ENCODE measurements around the gene KIF26B. TPM values are rescaled to one million over a fixed set of nuclear protein-coding genes. Genes with fewer than 3 reads are reported as not detected.

The KIF26B gene
- total RNA-seq, 3 donors from 2014 or later = 0.03 to 0.24 (median 0.10) TPM

DNA sequence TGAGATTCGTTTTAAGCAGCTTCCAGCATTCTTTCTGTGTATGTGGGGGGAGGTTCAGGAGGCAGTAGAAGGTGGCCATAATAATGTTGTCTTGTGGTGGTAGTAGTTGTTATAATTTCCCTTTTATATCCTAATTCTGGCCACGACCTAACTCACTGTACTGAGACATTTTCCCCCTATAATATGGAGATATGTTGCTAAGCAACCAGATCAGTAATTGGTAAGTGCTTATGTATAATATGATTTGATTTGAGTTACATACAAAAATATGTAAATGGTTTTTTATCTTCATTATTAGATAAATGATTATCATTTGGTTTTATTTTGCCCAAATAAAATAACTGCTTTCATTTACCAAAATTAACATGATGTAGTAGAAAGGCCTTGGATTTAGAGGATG is 376.2 kb downstream of the KIF26B start:
- Mint-ChIP-seq H3K4me3 (no peak overlapping the region), H3K4me1 (ENCODE audit: low read depth) (no peaks in the 10 kb centered on the region), H3K9me3 (no peaks in the 10 kb centered on the region), H3K36me3 (ENCODE audit: insufficient read depth) (no peaks in the 10 kb centered on the region), H3K27me3 (ENCODE audit: low read depth) (no peaks in the 10 kb centered on the region)
- DNase-seq (no peak), ATAC-seq (no peak)

DNA sequence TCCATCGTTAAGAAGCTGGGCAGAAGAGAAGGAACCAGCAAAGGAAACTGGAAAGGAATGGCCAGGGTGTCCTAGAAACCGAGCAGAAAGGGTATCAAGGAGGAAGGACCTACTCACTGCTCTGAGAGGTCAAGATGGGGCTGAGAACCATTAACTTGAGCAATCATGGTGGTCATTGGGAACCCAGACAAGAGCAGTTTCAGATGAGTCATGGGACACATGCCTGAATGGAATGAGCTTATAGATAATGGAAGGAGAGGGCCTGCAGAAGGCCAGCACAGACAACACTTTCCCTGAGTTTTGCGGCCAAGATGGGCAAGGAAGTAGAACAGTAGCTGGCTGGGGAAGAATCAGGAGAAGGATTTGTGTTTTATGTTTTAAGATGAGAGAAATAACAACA is 383.2 kb downstream of the KIF26B start:
- Mint-ChIP-seq H3K27me3 (ENCODE audit: low read depth) (peaks cover 11% of the 10 kb centered on the region), H3K4me3 (no peak overlapping the region), H3K9me3 (no peaks in the 10 kb centered on the region), H3K4me1 (ENCODE audit: low read depth) (no peaks in the 10 kb centered on the region), H3K36me3 (ENCODE audit: insufficient read depth) (no peaks in the 10 kb centered on the region)
- DNase-seq (no peak), ATAC-seq (no peak)

DNA sequence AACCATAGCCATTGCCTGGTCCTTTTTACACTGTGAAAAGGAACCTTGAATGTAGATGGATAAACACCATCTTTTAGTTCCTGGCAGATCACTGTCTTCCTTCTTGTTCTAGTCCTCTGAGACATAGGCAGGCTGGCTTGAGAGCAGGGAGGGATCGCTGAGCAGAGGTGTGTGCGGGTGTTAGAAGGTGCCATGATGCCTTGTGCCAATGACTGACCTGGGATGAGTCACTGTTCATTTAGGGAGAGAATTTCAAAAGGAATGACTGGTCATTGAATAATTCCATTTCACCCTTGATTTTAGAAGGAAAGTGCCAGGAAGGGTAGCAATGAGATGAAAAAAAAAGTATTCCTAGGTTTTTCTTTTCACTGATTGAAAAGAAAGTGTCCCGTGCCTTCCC is 383.9 kb downstream of the KIF26B start:
- no peak overlapping the region for H3K4me3 Mint-ChIP-seq
- ATAC-seq (no peak), DNase-seq (no peak)
- H3K4me1 Mint-ChIP-seq (ENCODE audit: low read depth) = no peaks in the 10 kb centered on the region
- H3K9me3 Mint-ChIP-seq = no peaks in the 10 kb centered on the region
- H3K36me3 Mint-ChIP-seq (ENCODE audit: insufficient read depth) = no peaks in the 10 kb centered on the region
- H3K27me3 Mint-ChIP-seq (ENCODE audit: low read depth) = peaks cover 11% of the 10 kb centered on the region

DNA sequence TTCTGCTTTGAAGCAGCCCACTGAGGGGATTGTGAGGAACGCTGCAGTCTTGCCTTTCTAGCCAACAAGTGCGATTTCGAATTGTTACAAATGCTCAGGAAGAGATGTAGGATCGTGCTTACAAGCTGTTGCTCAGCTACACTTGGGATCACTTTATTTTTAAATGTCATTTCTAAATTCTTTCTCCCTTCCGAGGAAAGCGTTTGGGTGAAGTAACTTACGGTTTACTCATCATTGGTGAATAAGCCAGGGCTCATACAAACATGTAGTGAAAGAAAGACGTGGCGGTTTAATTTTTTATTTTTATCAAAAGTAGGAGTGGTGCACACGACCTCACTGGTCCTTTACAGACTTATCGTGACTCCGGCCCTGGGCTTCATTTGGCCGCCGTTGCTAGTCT is 386.6 kb downstream of the KIF26B start:
- Mint-ChIP-seq H3K4me1 (ENCODE audit: low read depth) (no peaks in the 10 kb centered on the region), H3K27me3 (ENCODE audit: low read depth) (peaks cover 11% of the 10 kb centered on the region)

DNA sequence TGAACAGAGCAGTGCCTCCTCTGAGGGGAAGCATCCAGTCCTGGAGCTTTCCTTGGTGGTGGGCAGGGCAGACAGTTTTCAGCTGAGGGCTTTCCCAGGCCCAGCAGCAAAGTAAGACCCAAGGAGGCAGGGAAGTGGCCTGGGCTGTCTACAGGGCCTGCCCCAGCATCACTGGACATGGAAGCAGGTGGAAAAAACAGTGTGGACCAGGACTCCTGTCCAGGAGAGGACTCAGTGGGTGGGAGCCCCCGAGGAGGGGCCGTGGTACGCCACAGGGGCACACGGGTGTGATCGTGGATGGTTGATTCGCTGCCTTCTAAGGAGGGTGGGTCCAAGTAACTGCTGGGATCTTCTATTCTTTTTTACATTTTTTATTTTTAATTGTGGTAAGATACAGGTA is 387.6 kb downstream of the KIF26B start:
- DNase-seq (no peak), ATAC-seq (no peak)
- H3K36me3 Mint-ChIP-seq (ENCODE audit: insufficient read depth) = no peaks in the 10 kb centered on the region
- no peak overlapping the region for H3K4me3 Mint-ChIP-seq
- H3K27me3 Mint-ChIP-seq (ENCODE audit: low read depth) = peaks cover 11% of the 10 kb centered on the region
- no peaks in the 10 kb centered on the region for H3K4me1 Mint-ChIP-seq (ENCODE audit: low read depth)
- H3K9me3 Mint-ChIP-seq = no peaks in the 10 kb centered on the region

More for the DNA sequence above, 386.6 kb downstream of the KIF26B start:
- no peaks in the 10 kb centered on the region for H3K36me3 Mint-ChIP-seq (ENCODE audit: insufficient read depth)
- ATAC-seq = no peak
- no peaks in the 10 kb centered on the region for H3K9me3 Mint-ChIP-seq
- H3K4me3 Mint-ChIP-seq = no peak overlapping the region
- no peak for DNase-seq

DNA sequence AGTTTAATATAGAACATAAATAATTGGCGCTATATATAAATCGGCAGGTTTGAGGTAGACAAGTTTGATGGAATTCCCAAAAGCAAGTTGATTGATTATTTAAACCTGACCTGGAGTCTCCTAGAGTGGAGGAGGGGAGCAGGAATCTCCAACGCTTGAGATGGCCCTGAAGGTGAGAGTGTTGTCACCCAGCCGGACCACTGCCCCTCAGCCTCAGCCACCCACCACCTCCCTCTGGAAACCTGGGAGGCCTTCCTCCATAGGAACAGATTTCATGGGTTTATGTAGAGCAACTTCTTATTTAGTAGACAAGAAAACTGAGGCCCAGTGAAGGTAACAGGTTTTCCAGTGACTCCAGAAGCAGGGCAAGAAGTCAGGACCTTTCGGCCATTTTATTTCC is 389.5 kb downstream of the KIF26B start:
- no peak for ATAC-seq
- peaks cover 9% of the 10 kb centered on the region for H3K27me3 Mint-ChIP-seq (ENCODE audit: low read depth)
- no peaks in the 10 kb centered on the region for H3K4me1 Mint-ChIP-seq (ENCODE audit: low read depth)
- no peak overlapping the region for H3K4me3 Mint-ChIP-seq
- no peaks in the 10 kb centered on the region for H3K9me3 Mint-ChIP-seq
- no peaks in the 10 kb centered on the region for H3K36me3 Mint-ChIP-seq (ENCODE audit: insufficient read depth)
- DNase-seq = no peak

DNA sequence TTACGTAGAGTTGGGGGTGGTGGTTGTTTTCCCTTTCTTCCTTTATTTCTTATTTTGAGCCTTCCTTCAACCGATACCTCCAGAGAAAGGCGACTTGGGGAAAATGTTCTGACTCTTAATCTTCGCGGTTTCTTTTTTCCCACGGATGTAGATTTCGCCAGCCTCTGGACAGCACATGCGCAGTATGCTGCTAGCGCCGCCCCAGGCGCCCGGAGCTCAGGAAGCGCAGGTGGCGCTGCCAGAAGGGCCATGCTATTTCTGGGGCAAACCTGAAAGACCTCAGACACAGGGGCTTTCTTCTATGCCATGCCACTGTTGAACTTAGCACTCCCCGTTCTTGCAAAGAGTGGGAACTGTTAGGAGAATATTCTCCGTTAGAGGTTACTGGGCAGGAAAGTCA is 392.1 kb downstream of the KIF26B start:
- H3K4me1 Mint-ChIP-seq (ENCODE audit: low read depth) = no peaks in the 10 kb centered on the region
- ATAC-seq (no peak), DNase-seq (no peak)
- H3K9me3 Mint-ChIP-seq = peaks cover 2% of the 10 kb centered on the region
- no peaks in the 10 kb centered on the region for H3K36me3 Mint-ChIP-seq (ENCODE audit: insufficient read depth)
- H3K27me3 Mint-ChIP-seq (ENCODE audit: low read depth) = peaks cover under 1% of the 10 kb centered on the region
- H3K4me3 Mint-ChIP-seq = no peak overlapping the region

DNA sequence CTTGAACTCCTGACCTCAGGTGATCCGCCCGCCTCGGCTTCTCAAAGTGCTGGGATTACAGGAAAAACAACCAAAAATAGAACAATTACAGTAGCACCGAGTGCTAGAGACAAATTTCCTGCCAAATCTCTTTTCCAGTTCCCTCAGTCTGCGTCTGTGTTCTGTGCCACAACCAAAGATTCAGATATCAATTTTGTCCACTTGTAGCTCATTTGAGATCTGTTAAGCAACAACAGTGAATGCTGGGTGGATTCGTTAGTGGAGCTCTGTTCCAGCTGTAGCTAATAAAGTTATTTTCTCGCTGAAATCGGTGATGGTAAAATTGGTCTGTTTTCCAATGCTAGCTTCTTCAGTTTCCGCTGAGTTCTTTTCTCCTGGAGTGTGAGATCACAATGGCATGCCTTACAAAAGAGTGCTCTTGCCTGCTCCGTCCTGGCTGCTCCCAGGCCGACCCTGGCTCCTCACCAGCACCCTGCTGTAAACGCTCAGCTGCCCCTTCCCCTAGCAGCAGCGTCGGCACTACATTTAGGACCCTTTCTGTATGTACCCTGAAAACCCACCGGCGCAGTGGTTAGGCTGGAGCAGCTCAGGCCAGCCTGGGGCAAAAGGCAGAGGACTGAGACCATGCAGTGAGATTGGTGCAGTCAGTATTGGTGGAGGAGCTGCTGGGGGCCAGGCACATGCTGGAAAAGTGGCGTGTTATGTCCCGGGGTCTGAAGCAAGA is 395.4 kb downstream of the KIF26B start:
- H3K4me3 Mint-ChIP-seq = no peak overlapping the region
- ATAC-seq (no peak), DNase-seq (no peak)
- peaks cover 3% of the 10 kb centered on the region for H3K9me3 Mint-ChIP-seq
- H3K4me1 Mint-ChIP-seq (ENCODE audit: low read depth) = no peaks in the 10 kb centered on the region
- no peaks in the 10 kb centered on the region for H3K27me3 Mint-ChIP-seq (ENCODE audit: low read depth)
- no peaks in the 10 kb centered on the region for H3K36me3 Mint-ChIP-seq (ENCODE audit: insufficient read depth)

DNA sequence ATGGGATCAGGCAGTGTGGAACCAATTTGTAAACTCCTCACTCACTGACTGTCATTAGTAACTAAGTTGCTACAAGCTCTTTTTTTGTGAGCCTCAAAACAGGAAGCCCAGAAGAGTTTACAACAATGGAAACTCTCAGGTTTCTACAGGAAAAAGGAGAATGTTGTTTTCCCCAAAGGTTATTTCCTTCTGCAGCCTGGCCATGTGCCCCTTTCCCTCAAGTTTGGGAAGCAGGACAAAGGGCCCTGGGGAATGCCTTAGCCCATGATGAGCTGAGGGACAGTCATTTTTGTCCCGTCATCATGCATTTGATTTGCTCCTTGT is 395.9 kb downstream of the KIF26B start:
- DNase-seq (no peak), ATAC-seq (no peak)
- Mint-ChIP-seq H3K4me1 (ENCODE audit: low read depth) (no peaks in the 10 kb centered on the region), H3K36me3 (ENCODE audit: insufficient read depth) (no peaks in the 10 kb centered on the region), H3K4me3 (no peak overlapping the region), H3K9me3 (peaks cover 3% of the 10 kb centered on the region), H3K27me3 (ENCODE audit: low read depth) (peaks cover 2% of the 10 kb centered on the region)

DNA sequence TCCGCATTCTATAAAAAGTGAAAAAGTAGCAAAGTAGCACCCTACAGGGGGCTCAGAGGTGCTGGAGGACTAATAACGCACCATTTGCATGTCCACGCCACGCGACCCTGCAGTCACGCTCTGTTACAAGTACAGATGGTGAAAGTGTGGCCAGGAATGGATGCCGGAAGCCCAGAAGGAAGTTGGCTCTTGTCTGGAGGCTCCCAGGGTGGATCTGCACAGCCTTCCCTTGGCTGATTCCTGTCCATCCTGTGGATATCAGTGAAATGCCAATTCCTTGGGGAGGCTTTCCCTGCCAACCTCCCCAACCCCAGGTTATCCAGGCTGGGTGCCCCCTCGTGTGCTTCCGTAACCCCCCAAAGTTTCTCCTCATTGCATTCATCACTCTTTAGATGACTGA is 396.8 kb downstream of the KIF26B start:
- DNase-seq = no peak
- Mint-ChIP-seq H3K4me1 (ENCODE audit: low read depth) (no peaks in the 10 kb centered on the region), H3K4me3 (no peak overlapping the region), H3K9me3 (peaks cover 3% of the 10 kb centered on the region), H3K36me3 (ENCODE audit: insufficient read depth) (no peaks in the 10 kb centered on the region), H3K27me3 (ENCODE audit: low read depth) (peaks cover 2% of the 10 kb centered on the region)
- no peak for ATAC-seq

DNA sequence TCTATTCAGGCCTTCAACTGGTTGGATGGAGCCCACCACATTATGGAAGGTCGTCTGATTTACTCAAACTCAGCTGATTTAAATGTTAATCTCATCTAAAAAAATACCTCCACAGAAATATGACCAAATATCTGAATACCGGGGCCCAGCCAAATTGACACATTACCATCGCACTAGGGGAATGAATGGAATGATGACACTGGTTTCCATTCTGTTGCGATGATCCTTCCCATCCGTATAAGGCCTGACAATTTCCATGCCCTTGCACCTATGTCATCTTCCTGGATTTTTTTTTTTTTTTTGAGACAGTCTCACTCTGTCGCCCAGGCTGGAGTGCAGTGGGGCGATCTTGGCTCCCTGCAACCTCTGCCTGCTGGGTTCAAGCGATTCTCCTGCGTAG is 397.5 kb downstream of the KIF26B start:
- Mint-ChIP-seq H3K27me3 (ENCODE audit: low read depth) (peaks cover 2% of the 10 kb centered on the region), H3K36me3 (ENCODE audit: insufficient read depth) (no peaks in the 10 kb centered on the region), H3K4me3 (no peak overlapping the region), H3K9me3 (peaks cover 3% of the 10 kb centered on the region), H3K4me1 (ENCODE audit: low read depth) (no peaks in the 10 kb centered on the region)
- DNase-seq (no peak), ATAC-seq (no peak)

DNA sequence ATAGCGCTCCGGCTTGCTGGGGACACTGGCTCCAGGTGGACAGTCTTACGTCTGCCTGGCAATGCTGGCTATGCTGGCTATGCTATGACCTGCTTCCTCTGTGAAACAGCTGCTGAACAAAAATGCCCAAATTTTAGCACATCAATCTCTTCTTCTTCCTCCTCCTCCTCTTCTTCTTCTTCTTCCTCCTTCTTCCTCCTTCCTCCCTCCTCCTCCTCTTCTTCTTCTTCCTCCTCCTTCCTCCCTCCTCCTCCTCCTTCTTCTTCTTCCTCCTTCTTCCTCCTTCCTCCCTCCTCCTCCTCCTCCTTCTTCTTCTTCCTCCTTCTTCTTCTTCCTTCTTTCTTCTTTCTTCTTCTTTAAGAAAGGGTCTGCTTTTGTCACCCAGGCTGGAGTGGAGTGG is 401.3 kb downstream of the KIF26B start:
- DNase-seq (no peak), ATAC-seq (no peak)
- Mint-ChIP-seq H3K9me3 (peaks cover 3% of the 10 kb centered on the region), H3K36me3 (ENCODE audit: insufficient read depth) (no peaks in the 10 kb centered on the region), H3K4me3 (no peak overlapping the region), H3K4me1 (ENCODE audit: low read depth) (no peaks in the 10 kb centered on the region), H3K27me3 (ENCODE audit: low read depth) (peaks cover 2% of the 10 kb centered on the region)

DNA sequence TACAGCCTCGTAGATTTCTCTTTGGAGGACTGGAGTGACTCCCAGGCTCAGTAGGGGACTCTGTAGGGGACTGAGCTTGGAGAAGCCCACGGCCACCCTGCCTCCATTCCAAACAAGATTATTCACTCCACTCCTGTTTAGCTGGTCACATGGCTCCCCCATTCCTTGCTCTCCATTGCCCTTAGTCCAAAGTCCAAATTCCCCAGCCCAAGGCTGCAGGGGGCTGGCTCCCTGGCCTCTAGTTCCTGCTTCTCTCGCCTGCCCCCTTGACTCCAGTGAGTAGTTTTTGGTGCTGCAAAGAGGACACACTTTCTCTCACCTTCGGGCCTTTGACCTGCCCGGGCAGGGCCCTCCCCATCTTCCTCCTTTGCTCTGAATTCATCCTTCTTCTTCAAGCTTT is 403.3 kb downstream of the KIF26B start:
- ATAC-seq (no peak), DNase-seq (no peak)
- no peaks in the 10 kb centered on the region for H3K36me3 Mint-ChIP-seq (ENCODE audit: insufficient read depth)
- peaks cover 2% of the 10 kb centered on the region for H3K27me3 Mint-ChIP-seq (ENCODE audit: low read depth)
- H3K4me3 Mint-ChIP-seq = no peak overlapping the region
- H3K9me3 Mint-ChIP-seq = no peaks in the 10 kb centered on the region
- H3K4me1 Mint-ChIP-seq (ENCODE audit: low read depth) = no peaks in the 10 kb centered on the region

DNA sequence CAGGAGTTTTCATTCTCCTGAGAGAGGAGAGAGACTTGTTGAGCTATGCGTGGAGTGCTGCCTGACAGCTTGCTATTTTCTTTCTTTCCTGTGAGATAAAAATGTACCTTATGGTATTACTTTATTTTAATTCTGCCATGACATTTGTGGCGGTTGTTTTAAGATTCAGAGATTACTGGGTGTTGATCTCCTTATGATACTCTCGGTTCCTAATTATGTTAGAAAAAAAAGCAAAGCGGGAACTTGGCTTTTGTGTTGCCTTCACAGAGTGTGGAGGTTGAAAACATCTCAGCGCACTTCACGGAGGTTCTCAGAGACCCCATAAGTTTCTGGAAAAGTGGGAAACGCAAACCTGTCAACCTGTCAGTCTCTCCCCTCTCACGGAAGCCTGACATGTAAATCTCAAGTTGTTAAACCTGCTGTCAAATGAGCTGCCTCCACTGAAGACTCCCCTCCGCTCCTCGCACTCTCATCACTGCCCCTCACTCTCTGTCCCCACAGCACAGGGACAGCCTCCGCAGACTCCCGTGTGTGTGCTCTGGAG is 405.6 kb downstream of the KIF26B start:
- ATAC-seq (no peak), DNase-seq (no peak)
- H3K36me3 Mint-ChIP-seq (ENCODE audit: insufficient read depth) = no peaks in the 10 kb centered on the region
- no peaks in the 10 kb centered on the region for H3K9me3 Mint-ChIP-seq
- H3K4me3 Mint-ChIP-seq = no peak overlapping the region
- H3K4me1 Mint-ChIP-seq (ENCODE audit: low read depth) = no peaks in the 10 kb centered on the region
- H3K27me3 Mint-ChIP-seq (ENCODE audit: low read depth) = peaks cover 2% of the 10 kb centered on the region

DNA sequence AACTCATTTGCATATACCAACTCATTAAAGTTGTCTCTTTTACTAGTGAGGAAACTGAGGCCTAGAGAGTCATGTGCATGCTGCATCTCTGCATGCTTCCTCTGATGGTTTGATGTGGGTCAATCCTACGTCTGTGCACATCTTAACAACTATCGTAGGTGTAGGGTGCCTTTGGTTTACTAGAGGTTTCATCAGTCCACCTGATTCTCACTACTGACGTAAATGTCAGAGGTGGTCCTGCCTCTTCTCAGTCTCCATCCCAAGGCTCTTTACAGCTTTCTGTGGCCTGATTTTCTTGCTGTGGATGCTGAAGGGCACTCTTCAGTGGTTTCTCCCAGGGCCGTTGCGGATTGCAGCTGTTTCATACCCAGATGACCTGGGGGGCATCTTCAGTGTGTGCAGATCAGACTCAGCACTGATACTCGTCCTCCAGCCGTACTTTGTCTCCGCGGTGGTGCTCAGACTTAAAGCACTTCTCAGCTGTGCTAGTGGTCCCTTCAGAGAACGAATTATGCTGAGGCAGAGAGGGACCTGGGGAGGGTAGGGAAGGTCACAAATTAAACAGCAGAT is 407.0 kb downstream of the KIF26B start:
- H3K4me1 Mint-ChIP-seq (ENCODE audit: low read depth) = no peaks in the 10 kb centered on the region
- ATAC-seq (no peak), DNase-seq (no peak)
- H3K9me3 Mint-ChIP-seq = no peaks in the 10 kb centered on the region
- H3K4me3 Mint-ChIP-seq = no peak overlapping the region
- H3K27me3 Mint-ChIP-seq (ENCODE audit: low read depth) = no peaks in the 10 kb centered on the region
- H3K36me3 Mint-ChIP-seq (ENCODE audit: insufficient read depth) = no peaks in the 10 kb centered on the region
